SK-N-SH (cell line): ENCODE data around the gene GNAT3. TPM values are rescaled to one million over a fixed set of nuclear protein-coding genes. Genes with fewer than 3 reads are reported as not detected.

Experiments used
- CTCF ChIA-PET: fragments of 300-600, 350-600 bp; formaldehyde crosslinking; extraction: SDS; loops from one replicate; lab custom pipeline; 2021; lab: Yijun Ruan, JAX
- POLR2A ChIA-PET: fragments of 350-600 bp; sonication (Branson Sonifier 250); formaldehyde crosslinking; extraction: SDS; loops from one replicate; lab custom pipeline; 2020; ENCODE audit warnings: antibody characterized with exemption, inconsistent platforms; lab: Yijun Ruan, JAX
- DNase-seq: peaks from one replicate; pipeline ENCODE4 v3.0.0; 2012
- H2AFZ ChIP-seq: fragments of 200-600 bp; sonication (generic); 2 replicates; pipeline ENCODE4 v1.8.1; 2016; ENCODE audit warnings: antibody characterized with exemption, mild to moderate bottlenecking, low read depth
- H3F3A ChIP-seq: fragments of 200-600 bp; sonication (generic); replicated peaks from 2 replicates; pipeline ENCODE3; 2016; ENCODE audit warnings: antibody characterized with exemption, mild to moderate bottlenecking; ENCODE audit not compliant: insufficient read depth
- H3K27ac ChIP-seq, 2 experiments: fragments of 200-500 bp in 1 of 2; fragments of 200-600 bp in 1 of 2; sonication (Bioruptor generic) in 1 of 2; sonication (generic), shearing (Covaris generic) in 1 of 2; 2 replicates each; pipeline versions ENCODE4 v1.5.1 to v1.6.1; 2014 to 2016; ENCODE audit warnings: low read depth in 2 of 2, inconsistent platforms in 1 of 2, low read length in 1 of 2, mild to moderate bottlenecking in 1 of 2, mixed read lengths in 1 of 2
- H3K27me3 ChIP-seq: fragments of 200-600 bp; sonication (generic), shearing (Covaris generic); 2 replicates; pipeline ENCODE4 v1.6.1; 2016; ENCODE audit warnings: mixed run types; ENCODE audit not compliant: insufficient read depth
- H3K36me3 ChIP-seq, 2 experiments: fragments of 200-500 bp in 1 of 2; fragments of 200-600 bp in 1 of 2; sonication (Bioruptor generic) in 1 of 2; sonication (generic) in 1 of 2; replicated peaks in 1 of 2; 2 replicates each; pipeline versions ENCODE3 to v1.5.1; 2014 to 2016; ENCODE audit warnings: low read length in 1 of 2, mild to moderate bottlenecking in 1 of 2; ENCODE audit not compliant: insufficient read depth in 2 of 2, control insufficient read depth in 1 of 2
- H3K4me1 ChIP-seq, 2 experiments: fragments of 200-500 bp in 1 of 2; fragments of 200-600 bp in 1 of 2; sonication (Bioruptor generic) in 1 of 2; sonication (generic), shearing (Covaris generic) in 1 of 2; 2 replicates each; pipeline versions ENCODE4 v1.5.1 to v1.6.1; 2014 to 2016; ENCODE audit warnings: low read depth in 1 of 2, low read length in 1 of 2, mixed run types in 1 of 2; ENCODE audit not compliant: insufficient read depth in 2 of 2, control insufficient read depth in 1 of 2
- H3K4me2 ChIP-seq: fragments of 200-600 bp; sonication (generic), shearing (Covaris generic); 2 replicates; pipeline ENCODE4 v1.6.1; 2017; ENCODE audit warnings: mixed run types
- H3K4me3 ChIP-seq, 2 experiments: fragments of 200-500 bp in 1 of 2; fragments of 200-600 bp in 1 of 2; sonication (Bioruptor generic) in 1 of 2; sonication (generic), shearing (Covaris generic) in 1 of 2; 2 replicates each; pipeline versions ENCODE4 v1.5.1 to v1.8.1; 2014 to 2016; ENCODE audit warnings: low read depth in 2 of 2, inconsistent platforms in 1 of 2, low read length in 1 of 2, mild to moderate bottlenecking in 1 of 2, mixed read lengths in 1 of 2, moderate library complexity in 1 of 2
- H3K79me2 ChIP-seq: fragments of 200-600 bp; sonication (generic); 2 replicates; pipeline ENCODE4 v1.8.1; 2017; ENCODE audit warnings: mild to moderate bottlenecking; ENCODE audit not compliant: insufficient read depth
- H3K9ac ChIP-seq: fragments of 200-600 bp; sonication (generic); 2 replicates; pipeline ENCODE4 v1.6.1; 2017; ENCODE audit warnings: mixed run types
- H3K9me2 ChIP-seq: fragments of 200-600 bp; sonication (generic); 2 replicates; pipeline ENCODE4 v1.6.1; 2017; ENCODE audit warnings: mixed run types
- H3K9me3 ChIP-seq: fragments of 200-600 bp; sonication (generic); 2 replicates; pipeline ENCODE4 v1.6.1; 2017; ENCODE audit warnings: mixed run types, mild to moderate bottlenecking, moderate library complexity
- H4K20me1 ChIP-seq: fragments of 200-600 bp; sonication (generic); 2 replicates; pipeline ENCODE4 v1.6.1; 2017; ENCODE audit warnings: mild to moderate bottlenecking, mixed run types; ENCODE audit not compliant: insufficient read depth
- ELF1 ChIP-seq: IDR thresholded peaks from 2 replicates; pipeline ENCODE4 v1.4.0; 2012
- EP300 ChIP-seq, 2 experiments: IDR thresholded peaks; 2 replicates each; pipeline versions ENCODE4 v1.4.0 to v1.6.1; 2012; ENCODE audit warnings: borderline replicate concordance in 1 of 2, low read depth in 1 of 2, low read length in 1 of 2
- EZH2phosphoT487 ChIP-seq: fragments of 200-600 bp; sonication (generic); IDR thresholded peaks from 2 replicates; pipeline ENCODE4 v1.6.1; 2017; ENCODE audit warnings: low read depth, mixed run types, mild to moderate bottlenecking, antibody characterized with exemption, moderate library complexity, borderline replicate concordance
- FOSL2 ChIP-seq: IDR thresholded peaks from 2 replicates; pipeline ENCODE4 v1.4.0; 2012; ENCODE audit warnings: low read depth, mild to moderate bottlenecking, moderate library complexity, borderline replicate concordance
- GABPA ChIP-seq: IDR thresholded peaks from 2 replicates; pipeline ENCODE4 v1.4.0; 2012; ENCODE audit warnings: low read depth, mild to moderate bottlenecking
- JUND ChIP-seq: IDR thresholded peaks from 2 replicates; pipeline ENCODE4 v1.4.0; 2012
- MEF2A ChIP-seq: IDR thresholded peaks from 2 replicates; pipeline ENCODE4 v1.4.0; 2012; ENCODE audit warnings: low read depth, borderline replicate concordance
- MXI1 ChIP-seq: IDR thresholded peaks from 2 replicates; pipeline ENCODE4 v1.6.1; 2012; ENCODE audit warnings: mild to moderate bottlenecking, low read depth, low read length, improper control_type of control experiment
- NFIC ChIP-seq: IDR thresholded peaks from 2 replicates; pipeline ENCODE4 v1.4.0; 2012; ENCODE audit warnings: borderline replicate concordance
- PBX3 ChIP-seq: IDR thresholded peaks from 2 replicates; pipeline ENCODE4; 2012
- RCOR1 ChIP-seq: fragments of 150-350 bp; IDR thresholded peaks from 2 replicates; pipeline ENCODE4 v1.6.1; 2017; ENCODE audit warnings: antibody characterized with exemption, low read length
- RXRA ChIP-seq: IDR thresholded peaks from 2 replicates; pipeline ENCODE4 v1.4.0; 2012; ENCODE audit warnings: low read depth, mild to moderate bottlenecking, borderline replicate concordance
- SMC3 ChIP-seq: IDR thresholded peaks from 2 replicates; pipeline ENCODE4 v1.6.1; 2012; ENCODE audit warnings: low read depth, low read length, improper control_type of control experiment
- TAF1 ChIP-seq: IDR thresholded peaks from 2 replicates; pipeline ENCODE4 v1.6.1; 2012; ENCODE audit warnings: low read depth, mild to moderate bottlenecking, low read length, moderate library complexity, borderline replicate concordance
- USF1 ChIP-seq: IDR thresholded peaks from 2 replicates; pipeline ENCODE4 v1.4.0; 2012; ENCODE audit warnings: low read depth, borderline replicate concordance
- YY1 ChIP-seq: IDR thresholded peaks from 2 replicates; pipeline ENCODE4 v1.4.0; 2012; ENCODE audit warnings: low read depth, mild to moderate bottlenecking
- ZBTB33 ChIP-seq: IDR thresholded peaks from 2 replicates; pipeline ENCODE4 v1.4.0; 2012; ENCODE audit warnings: low read depth, borderline replicate concordance
- WGBS: methylation state at CpG from one replicate; pipeline ENCODE4 v1.1.6; 2017; ENCODE audit warnings: low lambda C conversion rate; 5-methylcytosine and 5-hydroxymethylcytosine counted together
- polyA plus RNA-seq, 3 experiments: library from polyadenylated mRNA; depleted of rRNA; stranded (reverse); fragments of >200 nt; gene quantifications; 2 replicates each; pipeline ENCODE4 v1.2.3, GENCODE V29; 2012
- TF ChIP-seq, protein P1 (sequence below): fragments of 150-350 bp; IDR thresholded peaks from 2 replicates; pipeline ENCODE4 v1.6.1; 2016; ENCODE audit warnings: mild to moderate bottlenecking, low read depth, low read length
- TF ChIP-seq, protein P2 (sequence below): IDR thresholded peaks from 2 replicates; pipeline ENCODE4 v1.4.0; 2012; ENCODE audit warnings: low read depth

The GNAT3 gene
- polyA plus RNA-seq, 1 of the 3 experiments (the other 2 are of a cell fraction) = not detected

DNA sequence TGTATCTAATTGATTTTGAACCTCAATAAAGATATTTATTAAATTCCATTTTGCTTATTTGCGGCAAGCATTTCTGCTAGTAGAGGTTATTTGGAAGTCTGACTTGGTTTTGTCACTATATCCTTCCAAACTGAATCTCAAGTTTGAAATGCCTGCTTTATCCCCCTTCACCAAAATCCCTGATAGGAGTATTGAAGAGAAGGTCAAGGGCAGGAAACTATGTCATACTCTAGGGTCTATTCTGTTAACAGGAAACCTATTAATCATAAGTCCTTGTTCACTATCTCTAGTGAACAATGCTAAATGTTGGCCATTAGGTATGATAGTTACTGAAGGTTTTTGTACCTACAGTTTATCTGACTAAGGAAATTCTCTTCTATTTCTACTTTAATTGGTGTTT, 11.5 kb downstream of the GNAT3 start:
- Histone ChIP-seq H3K4me1 (peaks cover 2 to 11% of the 10 kb centered on the region in 2 experiments; a peak in 2 of 4 replicates), H3K9me2 (no peaks in the 10 kb centered on the region), H2AFZ (no peak overlapping the region), H3K4me2 (no peak overlapping the region), H3K79me2 (no peaks in the 10 kb centered on the region)
- no peak for DNase-seq
- CTCF ChIA-PET = no interaction called here
- WGBS = 97% methylated on average over 1 of the region's 1 CpG
- TF ChIP-seq GABPA = no peak
- no peak for TF ChIP-seq USF1
- no peak for TF ChIP-seq ZBTB33
- no peak for TF ChIP-seq YY1
- no peak for TF ChIP-seq JUND
- no peak for TF ChIP-seq RXRA
- no peak for TF ChIP-seq SMC3
- TF ChIP-seq PBX3 = no peak
- TF ChIP-seq MXI1 = no peak
- TF ChIP-seq, protein P1, sequence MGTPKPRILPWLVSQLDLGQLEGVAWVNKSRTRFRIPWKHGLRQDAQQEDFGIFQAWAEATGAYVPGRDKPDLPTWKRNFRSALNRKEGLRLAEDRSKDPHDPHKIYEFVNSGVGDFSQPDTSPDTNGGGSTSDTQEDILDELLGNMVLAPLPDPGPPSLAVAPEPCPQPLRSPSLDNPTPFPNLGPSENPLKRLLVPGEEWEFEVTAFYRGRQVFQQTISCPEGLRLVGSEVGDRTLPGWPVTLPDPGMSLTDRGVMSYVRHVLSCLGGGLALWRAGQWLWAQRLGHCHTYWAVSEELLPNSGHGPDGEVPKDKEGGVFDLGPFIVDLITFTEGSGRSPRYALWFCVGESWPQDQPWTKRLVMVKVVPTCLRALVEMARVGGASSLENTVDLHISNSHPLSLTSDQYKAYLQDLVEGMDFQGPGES = no peak
- no peak for TF ChIP-seq RCOR1
- TF ChIP-seq FOSL2 = no peak
- no peak for TF ChIP-seq ELF1
- no peak for TF ChIP-seq NFIC
- TF ChIP-seq, protein P2, sequence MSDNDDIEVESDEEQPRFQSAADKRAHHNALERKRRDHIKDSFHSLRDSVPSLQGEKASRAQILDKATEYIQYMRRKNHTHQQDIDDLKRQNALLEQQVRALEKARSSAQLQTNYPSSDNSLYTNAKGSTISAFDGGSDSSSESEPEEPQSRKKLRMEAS = no peak
- TF ChIP-seq TAF1 = no peak
- TF ChIP-seq MEF2A = no peak
- TF ChIP-seq EP300 (IDR thresholded peaks at IDR 0.05; ENCODE audit: borderline replicate concordance in 1 of 2, low read depth in 1 of 2, low read length in 1 of 2) = no peak
- TF ChIP-seq EZH2phosphoT487 = no peak
- TF ChIP-seq, all 33 proteins: peak for 0
- Histone ChIP-seq H3K4me3 (no peak overlapping the region), H3K27ac (peak overlapping the region in 1 of 2 experiments; percentile 97; a peak in 3 of 4 replicates), H4K20me1 (no peaks in the 10 kb centered on the region), H3K9ac (no peak overlapping the region), H3K36me3 (no peaks in the 10 kb centered on the region), H3K27me3 (no peaks in the 10 kb centered on the region), H3K9me3 (no peaks in the 10 kb centered on the region), H3F3A (peaks cover 30% of the 10 kb centered on the region)
- POLR2A ChIA-PET = no interaction called here
